GM18507 (cell line): Measurements from ENCODE around the gene ATAD3B.

ENCODE experiments used
- DNase-seq: peaks from one replicate; pipeline ENCODE4 v3.0.0; 2011; ENCODE audit warnings: low read depth; ENCODE audit not compliant: insufficient read length; ENCODE audit errors: extremely low spot score
- FAIRE-seq: peaks from 2 replicates; lab custom pipeline; 2011; peaks lifted over from hg19 to GRCh38; lab: Jason Lieb, UNC

Gene ATAD3B

DNA sequence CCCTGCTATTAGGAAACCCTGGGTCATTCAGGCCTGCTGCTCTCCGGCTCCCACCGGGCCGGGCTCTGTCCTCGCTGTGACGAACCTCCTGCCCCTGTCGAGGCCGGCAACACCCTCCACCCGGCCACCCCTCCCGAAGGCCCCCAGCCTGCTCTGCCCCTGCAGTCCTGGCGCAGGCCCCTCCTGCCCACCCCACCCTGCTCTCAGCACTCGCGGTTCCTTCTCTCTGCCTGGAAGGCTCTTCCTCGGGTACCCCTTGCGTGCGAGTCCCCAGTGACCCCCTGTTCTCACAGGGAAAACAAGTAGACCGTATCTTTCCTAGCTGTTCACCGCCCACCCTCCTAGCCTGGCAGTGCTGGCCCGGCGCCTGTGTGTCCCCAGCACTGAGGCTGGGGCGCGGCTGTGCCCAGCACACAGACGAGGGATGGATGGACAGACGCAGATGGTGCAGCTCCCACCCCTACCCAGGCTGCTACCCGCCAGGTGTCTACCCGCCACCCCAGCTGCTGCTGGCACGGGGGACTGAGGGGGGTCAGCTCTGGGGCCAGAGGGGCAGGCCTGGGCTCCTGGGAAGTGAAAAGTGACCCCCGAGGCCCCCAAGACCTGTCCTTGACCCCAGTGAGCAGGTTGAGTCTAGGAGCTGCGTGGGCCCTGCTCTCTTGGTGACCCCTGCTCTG is 39.2 kb upstream of the ATAD3B start:
- FAIRE-seq (no peak), DNase-seq (no peak)

GRCh38 chr1:1432951-1433803 is 38.4 kb upstream of the ATAD3B start:
- DNase-seq: no peak
- no peak for FAIRE-seq

DNA sequence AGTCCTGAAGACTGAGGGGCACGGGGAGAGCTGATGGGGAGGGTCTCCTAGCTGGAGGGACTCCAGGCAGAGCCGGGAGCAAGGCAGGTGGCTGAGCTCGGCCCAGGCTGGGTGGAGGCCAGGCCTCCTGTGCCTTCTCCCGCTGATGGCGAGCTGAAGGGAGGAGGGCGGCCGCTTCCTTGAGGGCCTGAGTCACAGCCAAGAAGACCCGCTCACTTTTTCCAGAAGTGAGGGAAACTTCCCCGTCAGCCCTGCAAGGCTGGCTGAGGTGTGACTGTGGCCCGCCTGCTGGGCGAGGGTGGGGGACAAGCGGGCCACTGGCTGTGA is 37.8 kb upstream of the ATAD3B start:
- FAIRE-seq (peak; percentile 49), DNase-seq (no peak)

DNA sequence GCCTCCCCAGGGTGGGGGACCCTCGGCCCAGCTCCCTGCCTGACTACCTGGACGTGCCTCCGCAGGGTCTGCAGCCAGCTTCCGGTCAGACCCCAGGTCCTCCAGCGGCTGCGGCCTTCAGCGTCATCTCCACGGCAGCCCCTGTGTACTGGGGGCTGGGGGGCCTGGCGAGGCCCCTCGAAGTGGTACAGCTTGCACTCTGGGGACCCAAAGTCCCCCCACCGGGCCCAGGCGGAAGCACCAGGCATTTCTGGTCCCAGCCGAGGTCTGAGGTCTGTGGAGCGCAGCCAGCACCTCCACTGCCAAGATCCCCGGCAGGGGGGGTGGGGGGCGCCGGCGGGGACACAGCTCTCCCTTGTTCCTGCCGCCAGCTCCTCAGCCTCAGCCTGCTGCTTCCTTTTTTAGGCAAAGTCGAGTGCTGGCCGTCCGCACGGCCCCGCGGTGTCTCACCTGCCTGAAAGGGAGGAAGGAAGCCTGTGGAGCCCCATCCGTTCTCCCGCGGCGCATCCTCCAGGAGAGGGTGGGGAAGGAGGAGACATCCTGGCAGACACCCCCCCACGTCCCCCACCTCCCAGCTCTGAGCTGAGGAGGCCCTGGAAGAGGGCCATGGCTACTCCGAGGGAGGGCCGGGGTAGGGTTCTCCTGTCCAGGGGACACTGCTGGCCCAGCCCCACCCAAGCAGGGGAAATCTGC is 37.3 kb upstream of the ATAD3B start:
- DNase-seq (no peak), FAIRE-seq (no peak)

DNA sequence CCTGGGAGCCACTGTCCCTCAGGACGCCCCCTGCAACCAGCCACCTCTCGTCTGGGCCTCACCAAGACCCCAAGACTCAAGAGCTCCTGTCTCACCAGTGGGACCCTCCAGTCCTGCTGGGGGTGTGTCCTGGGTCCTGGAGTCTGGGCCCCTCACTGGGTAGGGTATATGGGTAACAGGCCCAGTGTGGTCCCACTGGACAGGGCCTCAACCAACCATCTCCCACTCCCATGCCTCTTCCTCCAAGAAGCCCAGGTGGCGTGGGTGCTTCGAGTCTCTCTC is 36.8 kb upstream of the ATAD3B start:
- DNase-seq (no peak), FAIRE-seq (no peak)

DNA sequence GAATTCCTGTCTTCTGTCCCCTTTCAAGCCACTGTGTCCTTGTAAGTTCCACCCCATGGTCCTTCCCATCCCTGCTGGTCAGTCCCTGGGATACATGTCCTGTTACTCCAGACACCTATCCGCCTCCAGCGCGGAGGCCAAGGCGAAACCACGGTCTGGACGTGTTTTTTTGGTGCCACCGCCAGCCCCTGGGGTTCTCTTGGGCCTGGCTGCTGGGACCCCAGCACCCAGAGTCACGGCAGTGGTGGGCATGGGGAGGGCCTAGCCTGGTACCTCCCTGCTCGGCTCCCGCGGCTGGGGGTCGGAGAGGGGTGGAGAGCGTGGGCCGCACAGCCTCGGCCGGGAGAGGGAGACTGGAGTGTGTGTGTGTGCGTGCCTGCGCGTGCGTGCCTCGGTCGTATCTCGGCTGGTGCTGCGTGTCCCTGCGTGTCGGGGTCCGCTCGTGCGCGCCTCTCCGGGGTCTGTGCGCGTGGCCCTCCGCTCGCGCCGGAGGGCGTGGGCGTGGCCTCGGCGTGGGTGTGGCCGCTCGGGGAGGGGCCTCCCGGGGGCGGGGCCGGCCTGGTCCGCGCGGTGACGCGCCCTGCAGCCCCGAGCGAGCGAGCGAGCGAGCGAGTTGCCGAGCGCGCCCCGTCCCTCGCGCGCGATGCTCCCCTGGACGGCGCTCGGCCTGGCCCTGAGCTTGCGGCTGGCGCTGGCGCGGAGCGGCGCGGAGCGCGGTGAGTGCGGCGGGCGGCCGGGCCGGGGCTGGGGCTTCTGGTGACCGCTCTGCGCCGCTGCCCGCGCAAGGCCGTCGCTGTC is 36.3 kb upstream of the ATAD3B start, which contains the start of gene VWA1:
Gene VWA1, plus strand, starts transcription at position 585 of the 798 bp plus-strand sequence. Its CDS starts 59 bp downstream, at position 644.
- peak; percentile 90 for DNase-seq
- peak; percentile 69 for FAIRE-seq

DNA sequence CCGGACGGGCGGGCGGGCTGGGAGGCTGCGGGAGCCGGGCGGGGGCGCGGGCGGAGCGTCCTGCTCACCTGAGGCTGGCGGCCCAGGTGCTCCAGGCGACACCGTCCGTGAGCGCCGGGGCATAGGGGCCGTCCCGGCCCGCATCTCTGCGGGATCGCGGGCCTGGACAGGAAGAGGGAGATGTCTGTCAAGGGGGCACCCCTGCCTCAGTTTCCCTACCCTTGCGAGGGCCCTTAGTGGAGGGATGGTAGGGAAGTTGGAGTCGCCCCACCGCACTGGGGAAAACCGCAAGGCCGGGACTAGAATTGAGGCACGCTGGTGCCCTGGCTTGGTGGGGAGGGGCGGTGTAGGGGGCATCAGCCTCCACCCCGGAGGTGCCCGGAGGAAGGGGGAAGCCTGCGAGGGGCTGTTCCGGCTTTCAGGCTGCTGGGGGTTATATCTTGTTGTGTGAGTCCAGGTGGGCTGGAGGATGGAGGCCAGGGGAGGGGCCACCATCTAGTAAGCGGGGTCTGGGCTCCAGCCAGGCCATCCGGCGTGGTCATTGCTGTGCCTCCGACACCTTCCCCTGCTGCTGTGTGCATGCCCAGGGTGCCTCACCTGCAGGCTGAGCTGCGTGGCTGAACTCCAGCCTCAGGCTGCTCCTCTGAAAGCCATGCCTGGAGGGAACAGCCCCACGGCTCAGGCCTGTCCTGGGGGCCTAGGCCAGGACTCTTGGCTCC is 35.5 kb upstream of the ATAD3B start:
- FAIRE-seq: no peak
- DNase-seq: no peak

GRCh38 chr1:1436630-1437032 is 34.9 kb upstream of the ATAD3B start:
- FAIRE-seq: no peak
- DNase-seq: no peak

DNA sequence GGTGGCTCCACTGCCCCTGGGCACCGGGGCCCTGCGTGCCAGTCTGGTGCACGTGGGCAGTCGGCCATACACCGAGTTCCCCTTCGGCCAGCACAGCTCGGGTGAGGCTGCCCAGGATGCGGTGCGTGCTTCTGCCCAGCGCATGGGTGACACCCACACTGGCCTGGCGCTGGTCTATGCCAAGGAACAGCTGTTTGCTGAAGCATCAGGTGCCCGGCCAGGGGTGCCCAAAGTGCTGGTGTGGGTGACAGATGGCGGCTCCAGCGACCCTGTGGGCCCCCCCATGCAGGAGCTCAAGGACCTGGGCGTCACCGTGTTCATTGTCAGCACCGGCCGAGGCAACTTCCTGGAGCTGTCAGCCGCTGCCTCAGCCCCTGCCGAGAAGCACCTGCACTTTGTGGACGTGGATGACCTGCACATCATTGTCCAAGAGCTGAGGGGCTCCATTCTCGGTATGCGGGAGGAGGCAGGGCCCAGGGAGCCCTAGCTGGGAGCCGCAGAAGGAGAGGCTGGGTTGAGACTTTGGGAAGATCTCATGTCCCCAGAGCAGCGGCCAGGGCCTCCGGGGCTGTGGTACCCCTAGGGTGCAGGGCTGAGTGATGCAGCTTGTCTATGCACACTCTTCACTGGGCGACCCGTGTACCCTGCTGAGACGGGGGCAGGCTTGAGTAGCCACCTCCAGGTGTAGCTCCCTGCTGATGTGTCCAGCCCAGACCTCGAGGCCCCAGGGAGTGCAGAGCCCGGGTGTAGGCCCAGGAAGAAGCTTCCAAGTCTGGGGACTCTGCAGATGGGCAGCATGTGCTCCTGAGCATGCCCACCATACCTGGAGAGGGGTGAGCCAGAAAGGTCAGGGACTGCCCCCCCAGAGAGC is 34.3 kb upstream of the ATAD3B start:
- DNase-seq (no peak), FAIRE-seq (no peak)

- FAIRE-seq: peak; percentile 97
- DNase-seq: peak; percentile 81
These were observed 33.6 kb upstream of the ATAD3B start for GRCh38 chr1:1437904-1438376.

DNA sequence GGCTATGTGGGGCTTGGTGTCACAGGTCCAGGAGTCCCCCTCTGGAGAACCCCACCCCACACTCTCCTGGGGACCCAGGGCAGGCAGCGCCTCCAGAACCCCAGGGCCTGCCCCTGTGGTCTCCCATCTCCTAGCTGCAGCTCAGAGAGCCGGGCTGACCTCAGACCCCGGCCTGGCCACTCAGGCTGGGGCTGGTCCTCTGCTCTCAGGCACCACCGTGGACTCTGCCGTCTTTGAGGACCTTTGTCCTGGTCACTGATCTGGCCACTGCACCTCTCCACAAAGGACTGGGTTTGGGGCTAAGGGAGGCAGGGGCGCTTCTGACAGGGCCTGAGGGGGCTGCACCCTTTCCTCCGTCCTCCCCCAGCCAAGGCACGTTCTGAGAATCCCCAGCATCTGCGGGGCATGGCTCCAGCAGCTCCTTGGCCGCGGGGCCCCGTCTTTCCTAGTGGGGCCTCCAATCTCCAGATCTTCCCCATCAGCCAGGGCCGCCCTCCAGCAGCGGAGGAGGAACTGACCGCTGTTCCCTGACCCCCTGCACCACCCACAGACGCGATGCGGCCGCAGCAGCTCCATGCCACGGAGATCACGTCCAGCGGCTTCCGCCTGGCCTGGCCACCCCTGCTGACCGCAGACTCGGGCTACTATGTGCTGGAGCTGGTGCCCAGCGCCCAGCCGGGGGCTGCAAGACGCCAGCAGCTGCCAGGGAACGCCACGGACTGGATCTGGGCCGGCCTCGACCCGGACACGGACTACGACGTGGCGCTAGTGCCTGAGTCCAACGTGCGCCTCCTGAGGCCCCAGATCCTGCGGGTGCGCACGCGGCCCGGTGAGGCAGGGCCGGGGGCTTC is 32.8 kb upstream of the ATAD3B start:
- FAIRE-seq (no peak), DNase-seq (no peak)

GRCh38 chr1:1439546-1440261 is 31.9 kb upstream of the ATAD3B start:
- FAIRE-seq: no peak

GRCh38 chr1:1440262-1441001 is 31.1 kb upstream of the ATAD3B start:
- no peak for FAIRE-seq
- DNase-seq: no peak

More at GRCh38 chr1:1439546-1440261, 31.9 kb upstream of the ATAD3B start:
- no peak for DNase-seq

GRCh38 chr1:1441002-1441888 is 30.3 kb upstream of the ATAD3B start:
- DNase-seq: peak; percentile 77
- peak; percentile 69 for FAIRE-seq

GRCh38 chr1:1442069-1442770 is 29.3 kb upstream of the ATAD3B start:
- no peak for DNase-seq
- FAIRE-seq: no peak
